GM18507 (cell line): ENCODE data around the gene MFGE8.
A peak's percentile ranks its signal among the peaks of the same experiment; 100 is the strongest.
"Not testable (repeated sequence)": the region's sequence is repeated elsewhere in the genome, so short reads cannot be mapped to it uniquely, and the experiment has no call there.

Source experiments
- DNase-seq: peaks from one replicate; pipeline ENCODE4 v3.0.0; 2011; ENCODE audit warnings: low read depth; ENCODE audit not compliant: insufficient read length; ENCODE audit errors: extremely low spot score
- FAIRE-seq: peaks from 2 replicates; lab custom pipeline; 2011; peaks lifted over from hg19 to GRCh38; lab: Jason Lieb, UNC

MFGE8 gene

GRCh38 chr15:88913017-88913849, at the start of gene MFGE8:
Gene MFGE8 (minus strand): TSS chr15:88913379. CDS start chr15:88913319, 60 bp downstream.
- FAIRE-seq (no peak), DNase-seq (no peak)

GRCh38 chr15:88959445-88959844, 46.3 kb upstream of the MFGE8 start:
- FAIRE-seq (no peak), DNase-seq (no peak)

GRCh38 chr15:88956906-88957305, 43.7 kb upstream of the MFGE8 start:
- DNase-seq: no peak
- no peak for FAIRE-seq

- no peak for DNase-seq
- no peak for FAIRE-seq
These were observed 43.1 kb upstream of the MFGE8 start for GRCh38 chr15:88956263-88956662.

GRCh38 chr15:88954431-88955277, 41.5 kb upstream of the MFGE8 start:
- DNase-seq: no peak
- peak; percentile 69 for FAIRE-seq

GRCh38 chr15:88950600-88951160, 37.5 kb upstream of the MFGE8 start:
- FAIRE-seq: no peak
- DNase-seq: no peak

GRCh38 chr15:88949734-88950400, 36.7 kb upstream of the MFGE8 start:
- DNase-seq (no peak), FAIRE-seq (peak; percentile 85)

- DNase-seq (no peak), FAIRE-seq (no peak)
These were observed 27.0 kb upstream of the MFGE8 start for GRCh38 chr15:88940110-88940675.

GRCh38 chr15:88939486-88939806, 26.3 kb upstream of the MFGE8 start:
- DNase-seq (no peak), FAIRE-seq (no peak)

GRCh38 chr15:88938802-88939485, 25.8 kb upstream of the MFGE8 start:
- DNase-seq: no peak
- no peak for FAIRE-seq

- not testable (repeated sequence) for FAIRE-seq, DNase-seq
These were observed 21.3 kb upstream of the MFGE8 start for GRCh38 chr15:88934449-88934848.

GRCh38 chr15:88932875-88933330, 19.7 kb upstream of the MFGE8 start:
- no peak for FAIRE-seq
- DNase-seq: no peak

- FAIRE-seq (no peak), DNase-seq (no peak)
These were observed 19.2 kb upstream of the MFGE8 start for GRCh38 chr15:88932271-88932874.

- FAIRE-seq (no peak), DNase-seq (no peak)
These were observed 17.4 kb upstream of the MFGE8 start for GRCh38 chr15:88930579-88930978.

GRCh38 chr15:88929358-88930098, 16.3 kb upstream of the MFGE8 start:
- DNase-seq, FAIRE-seq: not testable (repeated sequence)

GRCh38 chr15:88928192-88928591, 15.0 kb upstream of the MFGE8 start:
- DNase-seq, FAIRE-seq: not testable (repeated sequence)

GRCh38 chr15:88925648-88926047, 12.5 kb upstream of the MFGE8 start:
- not testable (repeated sequence) for FAIRE-seq, DNase-seq
